Measurements from ENCODE around the gene UBE3D.

UBE3D gene, protein sequence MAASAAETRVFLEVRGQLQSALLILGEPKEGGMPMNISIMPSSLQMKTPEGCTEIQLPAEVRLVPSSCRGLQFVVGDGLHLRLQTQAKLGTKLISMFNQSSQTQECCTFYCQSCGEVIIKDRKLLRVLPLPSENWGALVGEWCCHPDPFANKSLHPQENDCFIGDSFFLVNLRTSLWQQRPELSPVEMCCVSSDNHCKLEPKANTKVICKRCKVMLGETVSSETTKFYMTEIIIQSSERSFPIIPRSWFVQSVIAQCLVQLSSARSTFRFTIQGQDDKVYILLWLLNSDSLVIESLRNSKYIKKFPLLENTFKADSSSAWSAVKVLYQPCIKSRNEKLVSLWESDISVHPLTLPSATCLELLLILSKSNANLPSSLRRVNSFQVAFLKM

DNA sequence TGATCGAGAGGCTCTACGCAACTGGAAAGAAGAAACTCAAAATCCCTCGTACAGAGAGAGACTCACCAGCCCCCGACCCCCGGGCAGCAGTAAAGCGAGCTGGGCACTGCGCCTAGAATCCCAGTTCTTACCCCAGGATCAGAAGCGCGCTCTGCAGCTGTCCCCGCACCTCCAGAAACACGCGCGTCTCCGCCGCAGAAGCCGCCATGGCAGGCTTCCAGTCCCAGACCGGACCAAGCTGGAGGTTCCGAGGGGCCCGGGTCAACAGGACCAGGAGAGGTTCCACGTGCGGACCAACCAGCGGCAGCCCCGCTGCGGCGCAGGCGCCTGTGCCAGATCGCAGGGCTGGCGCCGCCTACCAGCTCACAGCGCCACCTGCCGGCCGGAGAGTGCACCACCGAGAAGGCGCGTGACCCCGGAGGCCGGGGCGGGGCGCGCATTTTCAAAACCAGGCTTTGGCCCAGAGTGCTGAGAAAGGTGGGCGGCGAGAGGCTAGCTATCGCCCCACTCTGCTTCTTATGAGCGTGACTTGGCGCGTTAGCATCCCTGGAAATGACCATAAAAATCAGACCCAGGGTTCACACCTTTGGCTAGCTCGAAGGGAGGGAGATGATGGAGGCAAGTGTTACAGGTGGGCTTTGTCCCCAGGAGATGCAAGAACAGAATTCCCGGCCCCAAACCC is at the start of gene UBE3D:
UBE3D (minus strand) TSS at position 331 of the 682 bp plus-strand sequence; CDS start at position 208, 123 bp downstream.
- DNase-seq (ENCODE audit: low spot score) = peak; percentile 98

DNA sequence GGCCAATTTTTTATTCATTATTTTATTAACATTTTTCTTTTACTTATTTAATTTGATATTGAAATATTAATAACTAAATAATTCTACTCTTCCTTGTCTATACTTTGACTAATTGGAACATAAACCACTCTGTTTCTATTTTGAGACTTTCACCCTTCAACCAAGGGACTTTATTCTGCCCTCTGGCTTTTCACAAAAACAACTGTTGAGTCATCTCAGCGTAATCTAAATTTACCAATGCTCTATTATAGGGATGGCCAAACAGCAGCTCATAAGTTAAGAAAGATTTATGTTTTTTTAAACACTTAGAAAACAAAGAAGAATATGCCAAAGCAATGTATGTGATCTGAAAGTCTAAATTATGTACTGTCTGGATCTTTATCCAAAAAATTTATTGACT is 48.5 kb upstream of the UBE3D start:
- DNase-seq (ENCODE audit: low spot score) = no peak

DNA sequence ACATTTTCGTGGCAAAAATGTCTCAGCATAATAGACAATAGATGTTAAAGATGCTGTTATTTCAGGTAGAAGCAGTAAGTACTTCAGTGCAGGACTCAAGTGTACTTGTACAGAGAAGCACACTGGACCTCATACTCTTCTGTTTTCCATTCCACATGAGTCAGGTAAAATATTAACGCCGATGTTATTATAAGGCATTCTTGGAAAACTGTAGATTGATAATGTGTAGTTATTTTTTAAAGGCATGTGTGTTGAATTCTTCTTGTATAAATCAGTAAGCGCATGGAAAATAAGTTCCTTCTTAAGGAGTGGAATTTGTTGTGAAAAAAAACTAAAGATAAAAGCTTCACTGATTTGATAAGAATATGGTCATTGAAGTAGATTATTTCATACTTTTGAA is 47.6 kb upstream of the UBE3D start:
- DNase-seq (ENCODE audit: low spot score) = no peak

DNA sequence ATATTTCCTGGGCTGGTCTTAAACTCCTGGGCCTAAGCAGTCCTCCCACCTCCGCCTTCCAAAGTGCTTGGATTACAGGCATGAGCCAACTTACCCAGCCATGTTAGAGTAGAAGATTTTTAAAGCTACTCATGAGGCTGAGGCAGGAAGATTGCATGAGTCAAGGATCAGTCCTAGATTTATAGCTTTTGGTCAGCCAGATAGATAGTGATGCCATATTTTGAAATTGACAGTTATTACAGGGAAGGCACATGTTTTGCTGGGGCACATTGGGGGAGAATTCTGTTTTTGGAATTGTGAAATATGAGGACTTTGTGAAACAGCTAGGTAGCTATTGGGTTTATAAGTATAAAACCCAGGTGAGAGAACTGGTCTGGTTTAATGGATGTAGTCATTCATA is 42.7 kb upstream of the UBE3D start:
- DNase-seq (ENCODE audit: low spot score) = no peak

DNA sequence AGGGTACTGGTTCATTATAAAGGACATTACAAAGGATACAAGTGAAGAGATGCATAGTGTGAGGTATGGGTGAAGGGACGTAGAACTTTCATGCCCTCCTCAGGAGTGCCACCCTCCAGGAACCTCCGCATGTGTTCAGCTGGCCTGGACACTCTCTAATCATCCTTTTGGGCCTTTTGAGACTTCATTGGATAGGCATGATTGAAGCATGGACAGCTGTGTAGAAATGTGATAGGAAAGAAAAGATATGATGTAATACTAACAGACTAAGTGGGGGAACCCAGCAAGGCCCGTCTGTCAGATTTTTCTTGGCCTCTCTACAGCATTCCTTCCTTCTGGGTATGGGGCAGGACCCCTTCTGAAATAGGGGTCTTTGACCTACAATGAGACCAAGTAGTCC is 32.9 kb upstream of the UBE3D start:
- DNase-seq (ENCODE audit: low spot score) = no peak

DNA sequence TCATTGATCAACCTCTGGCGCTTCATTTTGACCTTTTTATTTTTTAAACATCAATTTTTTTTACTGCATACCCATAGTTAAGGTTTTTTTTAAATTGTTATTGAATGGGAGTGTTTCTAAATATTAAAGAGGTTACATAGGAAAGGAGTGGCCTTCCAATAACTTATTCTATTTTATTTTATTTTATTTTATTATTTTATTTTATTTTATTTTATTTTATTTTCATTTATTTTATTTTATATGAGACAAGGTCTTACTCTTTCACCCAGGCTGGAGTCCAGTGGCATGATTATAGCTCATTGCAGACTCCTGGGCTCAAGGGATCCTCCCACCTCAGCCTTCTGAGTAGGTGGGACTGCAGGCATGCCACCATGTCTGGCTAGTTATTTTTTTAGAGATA is 32.0 kb upstream of the UBE3D start:
- no peak for DNase-seq (ENCODE audit: low spot score)

DNA sequence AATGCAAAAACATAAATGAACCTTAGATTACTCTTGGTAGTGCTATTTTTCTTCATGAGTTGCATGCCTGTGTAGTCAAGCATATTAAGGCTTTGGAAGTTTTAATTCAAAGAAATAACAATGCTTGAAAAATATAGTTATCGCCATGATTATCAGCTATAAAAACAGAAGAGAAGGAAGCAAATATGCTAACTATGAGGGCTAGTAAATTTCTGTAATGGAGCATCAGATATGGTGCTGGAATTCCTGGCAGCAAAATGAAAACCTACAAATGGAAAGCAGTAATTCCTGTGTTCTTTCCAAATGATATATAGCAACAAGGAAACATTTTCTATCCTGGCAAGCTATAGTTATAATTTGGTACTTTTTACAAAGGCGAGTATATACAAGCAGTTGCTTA is 31.6 kb upstream of the UBE3D start:
- no peak for DNase-seq (ENCODE audit: low spot score)

DNA sequence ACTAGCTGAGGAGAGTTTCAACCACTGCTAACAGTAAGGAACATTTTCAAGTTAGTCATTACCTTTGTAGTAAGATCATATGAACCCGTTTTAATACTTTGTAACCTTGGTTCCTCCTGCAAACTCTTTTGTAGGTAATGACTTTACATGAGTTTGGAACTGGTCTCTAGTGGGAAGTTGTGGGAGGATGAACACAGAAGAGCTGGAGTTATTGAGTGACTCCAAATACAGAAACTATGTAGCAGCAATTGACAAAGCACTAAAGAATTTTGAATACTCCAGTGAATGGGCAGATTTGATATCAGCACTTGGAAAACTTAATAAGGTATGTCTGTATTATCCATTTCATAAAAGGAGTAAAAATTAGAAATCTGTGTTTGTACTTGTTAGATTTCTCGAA is 31.1 kb upstream of the UBE3D start:
- DNase-seq (ENCODE audit: low spot score) = peak; percentile 25

DNA sequence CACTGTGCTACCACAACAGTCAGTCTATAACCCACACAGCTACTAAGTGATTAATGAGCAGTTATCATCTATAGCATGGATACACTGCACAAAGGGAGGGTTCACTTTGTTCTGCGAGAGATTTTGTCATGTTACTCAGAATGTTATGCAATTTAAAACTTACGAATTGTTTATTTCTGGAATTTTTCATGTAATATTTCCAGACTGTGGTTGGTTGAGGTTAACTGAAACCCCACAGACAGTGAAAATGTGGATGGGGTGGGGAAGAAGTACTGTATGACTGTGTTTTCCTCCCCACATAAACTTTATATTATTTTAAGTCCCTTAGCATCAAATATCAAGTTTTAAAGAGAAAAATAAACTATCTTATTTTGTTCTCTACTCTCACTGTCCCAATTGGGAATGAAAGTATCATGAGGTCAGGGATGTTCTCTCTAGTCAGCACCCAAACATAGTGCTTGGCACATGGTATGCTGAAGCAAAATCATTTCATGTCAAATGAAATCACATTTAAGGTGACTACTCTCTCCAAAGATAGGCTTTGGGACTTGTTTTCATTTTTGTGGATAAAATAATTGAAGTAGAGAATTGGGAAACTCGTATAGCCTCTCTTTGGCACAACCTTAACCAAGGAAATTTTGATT is 27.2 kb upstream of the UBE3D start:
- DNase-seq (ENCODE audit: low spot score) = peak; percentile 33

DNA sequence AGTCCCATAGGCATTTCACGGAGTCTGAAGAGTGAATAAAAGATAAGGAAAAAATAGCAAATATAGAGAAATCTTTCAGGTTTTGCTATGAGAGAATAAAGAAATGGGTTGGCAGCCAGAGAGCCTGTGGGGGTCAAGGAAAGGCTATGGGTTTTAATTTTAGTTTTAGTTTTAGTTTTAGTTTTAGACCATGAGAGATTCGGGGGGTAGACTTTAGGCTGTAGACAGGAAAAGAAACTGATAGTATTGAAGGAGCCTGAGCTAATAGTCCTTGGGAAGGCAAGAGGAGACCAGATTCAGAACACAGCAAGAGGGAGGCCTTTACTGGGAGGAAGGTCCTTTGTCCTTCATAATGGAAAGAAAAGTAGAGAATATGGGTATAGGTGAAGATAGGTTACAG is 21.1 kb upstream of the UBE3D start:
- no peak for DNase-seq (ENCODE audit: low spot score)

DNA sequence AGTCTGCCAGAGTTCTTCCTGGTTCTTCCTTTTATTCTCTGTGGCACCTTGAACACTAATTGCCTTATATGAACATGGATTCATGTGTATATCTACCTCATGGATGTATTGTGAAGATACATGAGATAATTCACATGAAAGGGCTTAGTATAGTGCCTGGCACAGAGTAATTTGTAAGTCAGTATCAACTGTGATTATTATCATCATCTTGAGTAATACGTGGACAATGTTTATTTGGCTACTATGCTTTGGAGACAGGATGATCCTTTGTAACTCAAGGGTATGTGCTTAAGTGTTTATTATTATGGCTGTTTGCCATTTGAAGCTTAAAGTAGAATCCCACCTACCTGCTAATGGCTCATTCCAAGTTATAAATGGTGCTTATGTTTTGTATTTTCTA is 17.8 kb upstream of the UBE3D start:
- no peak for DNase-seq (ENCODE audit: low spot score)

DNA sequence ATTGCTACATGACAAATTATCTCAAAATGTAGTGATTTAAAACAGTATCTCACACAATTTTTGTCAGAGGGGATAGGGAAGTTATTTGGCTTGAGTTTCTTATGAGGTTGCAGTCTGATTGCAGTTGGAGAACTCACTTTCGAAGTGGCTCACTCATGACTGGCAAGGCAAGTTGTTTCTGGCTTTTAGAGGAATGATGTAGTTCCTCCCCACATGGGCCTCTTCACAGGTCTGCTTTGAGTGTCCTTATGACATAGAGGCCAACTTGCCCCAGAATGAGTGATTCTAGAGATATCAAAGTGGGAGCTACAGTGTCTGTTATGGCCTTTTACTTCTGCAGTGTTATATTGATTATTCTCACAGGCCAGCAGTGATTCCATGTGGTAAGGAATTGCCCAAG is 8.0 kb upstream of the UBE3D start:
- no peak for DNase-seq (ENCODE audit: low spot score)

DNA sequence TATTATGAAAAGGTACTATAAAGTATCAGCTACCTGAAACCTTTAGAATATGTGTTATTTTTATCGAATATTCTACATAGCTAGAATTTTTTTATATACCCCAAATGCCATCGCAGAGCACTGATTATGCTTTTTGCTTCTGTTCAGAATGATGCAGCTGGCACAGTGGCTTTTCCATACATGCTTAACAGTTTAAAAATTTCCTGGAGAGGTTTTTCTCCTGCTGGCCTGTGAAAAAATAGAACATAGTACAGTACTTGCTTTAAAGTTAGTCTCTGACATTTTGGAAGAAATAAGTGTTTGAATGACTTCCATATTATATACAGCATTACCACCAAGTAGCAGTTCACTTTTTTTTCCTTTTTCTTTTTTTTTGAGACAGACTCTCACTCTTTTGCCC is 7.1 kb upstream of the UBE3D start:
- no peak for DNase-seq (ENCODE audit: low spot score)

DNA sequence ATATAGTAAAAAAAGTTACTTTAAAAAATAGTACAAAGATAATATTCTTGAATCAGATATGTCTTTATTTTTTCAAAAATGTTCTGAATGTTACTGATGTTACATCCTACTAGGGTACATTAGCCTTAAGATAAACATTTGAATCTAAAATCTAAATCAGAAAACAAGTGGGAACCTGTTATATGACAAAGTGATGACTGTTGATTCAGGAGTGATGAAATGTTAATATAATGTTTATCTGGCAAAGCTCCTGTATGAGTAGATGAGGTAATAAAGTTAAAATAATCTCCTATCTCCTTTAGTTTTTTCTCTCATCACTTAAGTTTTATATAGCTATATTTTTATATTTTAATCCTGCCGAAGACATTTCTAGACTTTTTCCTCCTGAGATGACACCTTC is 6.1 kb upstream of the UBE3D start:
- DNase-seq (ENCODE audit: low spot score) = no peak

DNA sequence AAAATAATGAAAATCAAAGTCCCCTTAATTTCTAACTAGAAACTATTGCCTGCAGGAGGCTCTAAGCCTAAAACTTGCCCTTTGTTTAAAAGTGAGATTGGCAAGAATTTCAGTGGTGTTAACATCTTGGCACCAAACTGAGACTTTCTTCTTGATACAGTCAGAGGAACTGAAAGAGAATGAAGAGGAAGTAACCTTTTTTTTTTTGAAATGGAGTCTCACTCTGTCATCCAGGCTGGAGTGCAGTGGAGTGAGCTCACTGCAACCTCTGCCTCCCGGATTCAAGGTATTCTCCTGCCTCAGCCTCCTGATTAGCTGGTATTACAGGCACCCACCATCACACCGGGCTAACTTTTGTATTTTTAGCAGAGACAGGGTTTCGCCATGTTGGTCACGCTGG is 5.4 kb upstream of the UBE3D start:
- DNase-seq (ENCODE audit: low spot score) = no peak

DNA sequence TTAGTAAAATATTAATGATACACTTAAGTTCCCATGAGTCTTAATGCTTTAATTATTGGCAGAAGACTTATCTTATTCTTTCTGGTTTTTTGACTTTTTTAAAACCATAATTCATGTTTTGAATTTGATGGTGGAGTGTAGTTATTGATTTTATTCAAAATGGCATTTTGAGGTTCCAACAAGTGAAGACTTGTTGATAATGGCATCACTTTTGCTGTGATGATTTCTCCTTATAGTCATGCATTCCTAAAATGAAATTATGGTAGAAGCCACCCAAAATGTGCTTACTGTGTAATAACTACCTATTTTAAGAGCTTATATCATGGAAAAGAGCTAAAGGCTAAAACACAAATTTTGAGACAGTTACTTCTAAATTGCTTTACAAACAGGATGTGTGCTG is 4.0 kb upstream of the UBE3D start:
- DNase-seq (ENCODE audit: low spot score) = no peak

DNA sequence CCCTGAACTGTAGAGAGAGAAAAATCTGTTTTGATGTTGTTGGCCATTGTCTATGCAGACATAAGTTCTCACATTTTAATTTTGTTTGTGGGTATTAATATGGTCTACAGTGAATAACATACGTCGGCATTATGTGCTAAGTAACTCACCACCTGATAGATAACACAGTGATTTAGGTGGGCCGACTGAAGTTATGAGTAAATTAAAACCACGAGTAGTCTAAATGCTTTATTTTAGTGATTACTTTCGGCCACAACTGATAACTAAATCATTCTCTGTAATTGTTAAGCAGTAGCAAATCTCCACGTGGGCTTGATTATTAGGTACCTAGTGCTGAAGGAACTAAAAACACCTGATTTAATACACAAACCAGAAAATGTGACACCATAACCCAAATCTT is 3.0 kb upstream of the UBE3D start:
- DNase-seq (ENCODE audit: low spot score) = no peak

DNA sequence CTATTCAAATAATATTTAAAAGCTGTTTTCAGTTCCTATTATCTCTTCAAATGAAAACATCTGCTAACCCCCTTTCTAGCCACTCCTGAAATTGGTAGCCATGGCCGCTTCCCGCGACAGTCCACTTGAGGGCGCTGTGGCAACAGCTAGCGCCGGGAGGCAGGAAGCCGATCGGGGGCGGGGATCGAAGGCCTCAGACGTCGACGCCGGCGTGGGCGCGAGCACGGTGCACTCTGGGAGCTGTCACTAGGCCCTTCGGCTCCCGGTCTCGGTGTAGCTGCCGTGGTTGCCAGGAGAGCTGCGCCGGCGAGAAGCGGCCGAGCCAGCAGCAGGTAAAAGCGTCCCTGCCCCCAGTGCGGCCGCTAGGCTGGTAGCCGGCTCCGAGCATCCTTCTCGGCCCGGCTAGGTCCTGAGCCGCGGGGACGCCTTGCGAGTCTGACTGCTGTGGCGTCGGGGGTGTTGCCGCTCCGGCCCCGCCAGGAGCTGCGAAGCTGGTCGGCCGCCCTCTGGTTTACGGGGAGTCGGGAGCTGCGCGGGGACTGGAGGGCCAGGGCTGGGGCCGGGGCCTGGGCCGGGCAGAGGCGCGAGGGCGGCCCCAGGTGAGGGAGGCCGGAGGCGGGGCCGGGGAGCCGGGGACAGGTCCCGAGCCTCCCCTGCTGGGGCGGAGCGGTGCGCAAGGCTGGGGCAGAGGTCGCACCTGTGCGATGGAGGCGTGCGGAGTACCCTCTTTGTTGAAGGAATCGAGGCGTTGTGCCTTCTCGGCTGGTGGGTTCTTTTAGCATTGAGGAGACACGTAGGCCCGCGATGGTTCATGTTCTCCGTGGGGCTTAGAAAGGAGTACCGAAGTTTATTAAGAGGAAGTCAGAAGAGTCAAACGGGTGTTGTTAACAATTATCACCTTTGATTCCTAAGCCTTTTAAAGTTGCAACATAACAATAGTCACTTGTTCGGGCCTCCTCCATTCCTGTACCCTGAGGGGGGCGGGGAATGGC is 2.1 kb upstream of the UBE3D start, which contains the start of gene DOP1A:
DOP1A (plus strand) TSS at position 224 of the 992 bp plus-strand sequence. CDS start 29,307 bp downstream, outside the sequence.
- peak; percentile 96 for DNase-seq (ENCODE audit: low spot score)

DNA sequence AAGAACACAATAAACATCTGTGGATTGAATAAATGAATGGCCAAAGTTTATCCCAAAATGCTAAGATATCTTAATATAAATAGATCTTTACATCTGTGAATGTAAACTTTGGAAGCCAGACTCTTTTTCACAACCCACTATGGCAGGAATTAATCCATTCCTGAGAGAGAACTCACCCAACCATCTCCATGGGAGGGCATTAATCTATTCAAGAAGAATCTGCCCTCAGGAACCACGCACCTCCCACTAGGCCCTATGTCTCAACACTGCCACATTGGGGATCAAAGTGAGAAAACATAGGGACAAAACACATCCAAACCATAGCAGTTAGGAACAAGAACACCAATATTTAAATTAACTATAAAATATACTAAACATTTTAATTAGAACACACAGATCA is 3.4 kb downstream of the UBE3D start:
- no peak for DNase-seq (ENCODE audit: low spot score)

DNA sequence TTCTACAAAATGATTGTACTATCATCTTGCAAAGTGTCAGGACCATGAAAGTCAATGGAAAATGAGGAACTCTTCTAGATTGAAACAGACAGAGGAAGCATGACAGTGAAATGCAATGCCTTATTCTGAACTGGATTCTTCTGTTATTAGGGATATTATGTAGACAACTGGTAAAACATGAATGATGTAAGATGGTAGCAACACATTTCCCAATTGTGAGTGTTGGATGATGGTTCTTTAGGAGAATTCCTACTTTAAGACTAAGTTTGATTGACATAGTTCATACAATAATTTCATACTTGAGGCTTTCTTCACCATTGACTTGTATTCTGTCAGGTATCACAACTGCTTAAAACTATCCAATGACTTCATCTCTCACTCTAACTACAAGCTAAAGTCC is 4.5 kb downstream of the UBE3D start:
- DNase-seq (ENCODE audit: low spot score) = no peak

DNA sequence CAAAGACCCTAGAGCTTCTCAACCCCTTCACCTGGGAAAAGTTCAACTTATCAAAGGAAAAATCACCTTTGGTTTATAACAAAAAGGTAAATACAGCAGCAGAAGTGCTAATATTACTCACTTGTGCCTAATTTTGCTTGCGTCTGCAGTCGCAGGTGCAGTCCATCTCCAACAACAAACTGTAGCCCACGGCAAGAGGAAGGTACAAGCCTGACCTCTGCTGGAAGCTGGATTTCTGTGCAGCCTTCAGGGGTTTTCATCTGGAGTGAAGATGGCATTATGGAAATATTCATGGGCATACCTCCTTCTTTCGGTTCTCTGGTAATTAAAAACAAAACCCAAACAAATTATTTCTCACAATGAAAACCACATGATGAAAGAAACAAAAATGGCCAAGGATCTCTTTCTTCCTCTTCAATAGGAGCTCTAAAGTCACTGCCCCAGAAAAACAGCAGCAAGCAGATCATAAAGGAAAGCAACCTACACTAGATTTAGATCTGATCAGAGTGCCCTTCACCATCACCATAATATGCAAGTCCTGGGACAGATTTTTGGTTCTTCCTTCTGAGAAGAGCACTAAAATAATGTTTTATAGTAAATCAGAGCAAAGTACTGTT is 7.8 kb downstream of the UBE3D start:
- peak; percentile 73 for DNase-seq (ENCODE audit: low spot score)

Measured in AG20443 (cell line).